Measurements from ENCODE around the gene COL13A1.

The COL13A1 gene

DNA sequence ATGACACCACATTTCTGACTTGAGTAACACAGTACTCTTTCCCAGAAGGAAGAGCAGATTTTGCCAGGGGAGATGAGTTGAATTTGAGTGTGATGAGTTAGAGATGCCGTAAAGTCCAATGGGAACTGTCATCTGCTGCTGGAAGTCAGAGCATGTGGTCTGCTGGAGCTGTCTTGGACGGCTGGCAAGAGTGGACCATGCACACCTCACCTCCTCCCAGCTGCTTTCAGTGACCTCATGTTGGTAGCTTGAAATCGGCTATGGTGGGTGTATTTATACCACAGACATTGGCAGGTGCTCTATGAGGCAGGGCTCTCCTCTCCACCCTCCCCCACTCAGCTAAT lies 82.3 kb downstream of the COL13A1 start:
- no CpG with 5 or more reads among the region's 3 CpGs for WGBS (ENCODE audit: insufficient coverage, insufficient read length)
- H3K27me3 ChIP-seq (ENCODE audit: control insufficient read depth, insufficient read depth, low read length), result no peaks in the 10 kb centered on the region

DNA sequence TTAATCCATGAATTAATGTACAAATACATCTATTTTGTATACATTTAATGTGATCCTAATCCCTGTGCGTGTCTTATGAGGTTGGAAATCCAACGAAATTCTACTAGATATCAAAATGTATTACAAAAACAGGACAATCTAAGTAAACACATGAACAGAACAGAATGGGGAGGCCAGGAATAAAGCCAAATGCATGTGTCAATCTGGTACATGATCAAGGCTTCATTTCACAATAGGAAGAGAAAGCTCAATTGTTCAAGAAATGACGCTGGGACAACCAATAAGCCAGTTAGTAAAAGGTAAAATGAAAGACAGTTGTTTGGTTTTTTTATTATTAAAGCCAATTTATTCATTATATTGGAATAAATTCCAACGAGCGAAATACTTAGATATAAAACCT lies 83.0 kb downstream of the COL13A1 start:
- no peak for DNase-seq (ENCODE audit: low read depth, low spot score)
- WGBS (ENCODE audit: insufficient coverage, insufficient read length), result no CpG with 5 or more reads among the region's 5 CpGs
- Histone ChIP-seq H3K27ac (ENCODE audit: low read length) (no peak overlapping the region), H3K36me3 (ENCODE audit: control insufficient read depth, insufficient read depth, low read length) (no peaks in the 10 kb centered on the region), H3K9me3 (ENCODE audit: control insufficient read depth, insufficient read depth, low read length) (no peaks in the 10 kb centered on the region), H3K4me3 (ENCODE audit: low read length) (no peak overlapping the region), H3K4me1 (ENCODE audit: control insufficient read depth, insufficient read depth, low read length) (peaks cover 8% of the 10 kb centered on the region), H3K27me3 (ENCODE audit: control insufficient read depth, insufficient read depth, low read length) (no peaks in the 10 kb centered on the region)

More for the DNA sequence above, 82.3 kb downstream of the COL13A1 start:
- DNase-seq (ENCODE audit: low read depth, low spot score), result no peak
- H3K4me1 ChIP-seq (ENCODE audit: control insufficient read depth, insufficient read depth, low read length), result peaks cover 8% of the 10 kb centered on the region
- H3K36me3 ChIP-seq (ENCODE audit: control insufficient read depth, insufficient read depth, low read length), result no peaks in the 10 kb centered on the region
- no peak overlapping the region for H3K4me3 ChIP-seq (ENCODE audit: low read length)
- H3K9me3 ChIP-seq (ENCODE audit: control insufficient read depth, insufficient read depth, low read length), result no peaks in the 10 kb centered on the region
- H3K27ac ChIP-seq (ENCODE audit: low read length), result no peak overlapping the region

DNA sequence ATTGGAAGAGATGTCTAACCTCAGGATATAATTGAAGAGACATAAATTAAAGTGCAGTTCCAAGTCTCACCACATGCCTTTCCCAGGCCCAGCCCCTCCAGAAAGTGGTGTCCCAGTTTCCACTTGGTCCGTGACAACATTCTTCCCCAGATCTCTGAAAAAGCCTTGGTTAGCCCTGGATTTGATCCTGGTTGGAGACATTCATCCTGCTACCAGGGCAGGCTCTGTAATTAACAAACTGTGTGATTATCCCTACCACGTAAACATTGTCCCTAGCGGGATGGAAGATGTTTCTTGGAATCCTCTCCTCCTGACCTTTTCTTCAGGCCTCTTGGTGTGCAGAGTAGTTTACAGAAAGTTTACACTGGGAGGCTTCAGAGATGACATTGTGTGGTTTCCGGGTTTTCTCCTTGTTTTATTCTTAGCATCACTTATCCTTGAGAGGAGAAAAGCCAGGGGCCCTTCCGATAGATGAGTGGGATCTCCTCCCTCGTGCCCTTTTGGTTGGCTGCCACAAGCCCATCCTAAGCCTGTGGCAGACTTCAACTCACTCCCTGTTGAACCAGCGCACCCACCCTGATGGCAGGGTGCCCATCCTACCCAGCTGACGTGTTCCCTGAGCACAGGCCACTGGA lies 83.8 kb downstream of the COL13A1 start:
- no peaks in the 10 kb centered on the region for H3K9me3 ChIP-seq (ENCODE audit: control insufficient read depth, insufficient read depth, low read length)
- H3K27me3 ChIP-seq (ENCODE audit: control insufficient read depth, insufficient read depth, low read length), result no peaks in the 10 kb centered on the region
- WGBS (ENCODE audit: insufficient coverage, insufficient read length), result no CpG with 5 or more reads among the region's 8 CpGs
- no peak for DNase-seq (ENCODE audit: low read depth, low spot score)
- H3K36me3 ChIP-seq (ENCODE audit: control insufficient read depth, insufficient read depth, low read length), result no peaks in the 10 kb centered on the region
- no peak overlapping the region for H3K27ac ChIP-seq (ENCODE audit: low read length)
- H3K4me3 ChIP-seq (ENCODE audit: low read length), result no peak overlapping the region
- peaks cover 6% of the 10 kb centered on the region; the same call in 1 of the 2 replicates for H3K4me1 ChIP-seq (ENCODE audit: control insufficient read depth, insufficient read depth, low read length)

DNA sequence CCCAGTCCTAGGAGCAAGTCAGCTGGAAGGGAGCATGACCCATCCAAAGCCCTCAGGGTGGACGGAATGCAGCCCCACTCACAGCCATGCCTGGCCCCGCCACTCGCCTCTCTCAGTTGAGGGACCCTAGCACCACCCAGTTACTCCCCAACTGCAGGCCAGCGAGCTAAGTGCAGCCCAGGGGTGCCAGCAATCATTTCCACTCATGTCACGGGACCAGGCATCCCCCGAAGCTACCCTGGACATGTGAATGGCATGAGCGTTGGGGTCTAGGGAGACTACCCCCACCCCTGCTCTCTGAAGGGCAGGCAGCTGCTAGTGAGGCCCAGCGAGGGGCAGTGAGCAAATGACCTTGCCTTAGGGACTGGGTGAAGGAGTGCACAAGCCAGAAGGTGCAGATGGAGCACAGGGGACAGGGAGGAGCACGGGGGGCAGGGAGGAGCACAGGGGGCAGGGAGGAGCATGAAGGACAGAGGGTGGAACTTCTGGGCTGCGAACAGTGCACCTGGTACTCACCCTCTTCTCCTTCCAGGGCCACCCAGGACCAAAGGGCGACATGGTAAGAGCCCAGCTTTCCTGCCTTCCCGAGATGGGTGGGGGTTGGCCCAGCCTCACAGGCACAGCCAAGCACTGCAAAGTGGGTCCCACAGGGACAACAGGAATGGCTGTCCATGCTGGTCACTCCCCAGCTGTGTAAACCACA lies 87.3 kb downstream of the COL13A1 start:
- no peaks in the 10 kb centered on the region for H3K9me3 ChIP-seq (ENCODE audit: control insufficient read depth, insufficient read depth, low read length)
- H3K36me3 ChIP-seq (ENCODE audit: control insufficient read depth, insufficient read depth, low read length), result no peaks in the 10 kb centered on the region
- WGBS (ENCODE audit: insufficient coverage, insufficient read length), result no CpG with 5 or more reads among the region's 12 CpGs
- H3K27ac ChIP-seq (ENCODE audit: low read length), result no peak overlapping the region
- H3K4me1 ChIP-seq (ENCODE audit: control insufficient read depth, insufficient read depth, low read length), result peaks cover 2% of the 10 kb centered on the region; the same call in 1 of the 2 replicates
- H3K27me3 ChIP-seq (ENCODE audit: control insufficient read depth, insufficient read depth, low read length), result no peaks in the 10 kb centered on the region
- H3K4me3 ChIP-seq (ENCODE audit: low read length), result no peak overlapping the region
- DNase-seq (ENCODE audit: low read depth, low spot score), result no peak

DNA sequence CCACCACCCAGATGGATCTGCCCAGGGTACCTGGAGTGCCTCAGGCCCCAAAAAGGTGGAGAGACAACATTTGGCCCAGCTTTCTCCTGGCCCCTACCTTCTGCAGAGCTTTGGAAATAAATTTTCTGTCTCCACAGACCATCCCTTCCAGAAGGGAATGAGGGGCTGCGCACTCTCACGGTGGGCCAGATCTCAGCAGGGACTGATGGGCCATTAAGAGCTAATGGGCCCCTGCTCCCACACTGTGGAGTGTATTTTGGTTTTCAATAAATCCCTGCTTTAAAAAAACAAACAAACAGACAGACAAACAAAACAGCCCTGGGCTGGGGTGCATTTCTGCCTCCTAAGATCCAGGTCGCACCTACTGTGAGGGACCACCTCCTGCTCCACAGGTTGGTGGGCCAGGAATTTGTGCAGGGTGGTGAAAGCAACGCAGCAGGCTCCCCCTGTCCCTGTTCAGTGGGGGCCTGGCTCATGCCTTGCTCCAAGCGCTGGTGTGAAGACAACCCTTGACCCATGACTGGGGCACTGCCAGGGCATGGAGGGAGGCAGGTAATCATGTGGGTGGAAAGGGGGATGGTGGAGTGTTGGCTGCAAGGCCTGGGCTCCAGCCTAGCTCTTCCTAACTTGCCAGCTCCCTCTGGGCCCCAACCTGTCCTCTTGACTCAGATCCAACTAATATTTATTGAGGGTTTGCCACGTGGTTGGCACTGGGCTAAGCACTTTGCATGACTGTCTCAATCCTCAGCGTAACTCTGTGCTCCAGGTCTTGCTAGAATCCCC lies 88.5 kb downstream of the COL13A1 start:
- Histone ChIP-seq H3K27me3 (ENCODE audit: control insufficient read depth, insufficient read depth, low read length) (no peaks in the 10 kb centered on the region), H3K36me3 (ENCODE audit: control insufficient read depth, insufficient read depth, low read length) (no peaks in the 10 kb centered on the region), H3K4me3 (ENCODE audit: low read length) (no peak overlapping the region), H3K4me1 (ENCODE audit: control insufficient read depth, insufficient read depth, low read length) (no peaks in the 10 kb centered on the region), H3K27ac (ENCODE audit: low read length) (no peak overlapping the region), H3K9me3 (ENCODE audit: control insufficient read depth, insufficient read depth, low read length) (no peaks in the 10 kb centered on the region)
- WGBS (ENCODE audit: insufficient coverage, insufficient read length), result no CpG with 5 or more reads among the region's 7 CpGs
- no peak for DNase-seq (ENCODE audit: low read depth, low spot score)

DNA sequence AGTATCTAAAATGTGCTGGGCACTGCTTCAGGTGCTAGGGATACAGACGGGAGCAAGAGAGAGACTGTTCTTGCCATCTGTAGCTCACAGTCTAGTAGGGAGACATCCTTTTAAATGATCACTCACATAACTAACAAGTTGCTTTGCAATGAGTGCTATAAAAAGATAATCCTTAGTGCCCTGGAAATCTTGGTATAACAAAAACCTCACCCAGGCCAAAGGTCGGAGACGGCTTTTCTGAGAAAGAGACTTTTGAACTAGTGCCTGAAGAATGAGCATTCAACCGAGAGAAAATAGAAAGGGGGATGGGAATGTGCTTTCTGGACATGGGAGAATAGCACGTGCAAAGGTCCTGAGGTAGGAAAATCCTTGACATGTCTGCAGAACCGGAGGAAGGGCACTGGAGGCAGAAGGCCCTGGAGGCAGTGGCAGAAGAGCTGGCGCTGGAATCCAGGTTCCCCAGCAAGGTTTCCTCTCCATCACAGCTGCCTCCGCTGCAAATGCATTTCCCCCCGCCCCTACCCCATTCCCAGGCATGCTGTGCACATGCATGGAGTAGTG lies 89.4 kb downstream of the COL13A1 start:
- Histone ChIP-seq H3K9me3 (ENCODE audit: control insufficient read depth, insufficient read depth, low read length) (no peaks in the 10 kb centered on the region), H3K4me3 (ENCODE audit: low read length) (no peak overlapping the region), H3K4me1 (ENCODE audit: control insufficient read depth, insufficient read depth, low read length) (no peaks in the 10 kb centered on the region), H3K27ac (ENCODE audit: low read length) (no peak overlapping the region), H3K36me3 (ENCODE audit: control insufficient read depth, insufficient read depth, low read length) (no peaks in the 10 kb centered on the region), H3K27me3 (ENCODE audit: control insufficient read depth, insufficient read depth, low read length) (no peaks in the 10 kb centered on the region)
- DNase-seq (ENCODE audit: low read depth, low spot score), result no peak
- WGBS (ENCODE audit: insufficient coverage, insufficient read length), result no CpG with 5 or more reads among the region's 9 CpGs

DNA sequence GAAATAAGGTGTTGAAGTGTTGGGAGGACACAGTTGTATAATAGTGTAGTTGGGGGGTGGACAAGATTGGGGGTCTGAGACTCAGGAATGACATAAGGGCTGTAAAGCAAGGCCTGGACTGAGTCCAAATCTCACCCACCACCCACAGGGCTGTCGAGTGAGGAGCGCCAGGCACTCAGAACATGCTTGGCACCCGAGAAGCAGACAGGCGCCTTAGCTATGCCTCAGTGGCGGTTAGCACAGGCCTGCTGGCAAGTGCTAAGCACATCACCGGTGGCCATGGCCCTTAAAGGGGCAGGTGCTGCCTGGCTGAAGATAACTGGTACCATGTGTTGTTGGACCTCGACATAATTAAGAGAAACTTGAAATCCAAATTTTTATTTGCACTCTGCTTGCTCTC lies 90.7 kb downstream of the COL13A1 start:
- Histone ChIP-seq H3K9me3 (ENCODE audit: control insufficient read depth, insufficient read depth, low read length) (no peaks in the 10 kb centered on the region), H3K4me3 (ENCODE audit: low read length) (no peak overlapping the region), H3K4me1 (ENCODE audit: control insufficient read depth, insufficient read depth, low read length) (0 out of 2 replicates have a peak, but pooled peaks cover 2% of the 10 kb centered on the region), H3K27me3 (ENCODE audit: control insufficient read depth, insufficient read depth, low read length) (no peaks in the 10 kb centered on the region), H3K36me3 (ENCODE audit: control insufficient read depth, insufficient read depth, low read length) (no peaks in the 10 kb centered on the region), H3K27ac (ENCODE audit: low read length) (no peak overlapping the region)
- no CpG with 5 or more reads among the region's 7 CpGs for WGBS (ENCODE audit: insufficient coverage, insufficient read length)
- DNase-seq (ENCODE audit: low read depth, low spot score), result no peak

DNA sequence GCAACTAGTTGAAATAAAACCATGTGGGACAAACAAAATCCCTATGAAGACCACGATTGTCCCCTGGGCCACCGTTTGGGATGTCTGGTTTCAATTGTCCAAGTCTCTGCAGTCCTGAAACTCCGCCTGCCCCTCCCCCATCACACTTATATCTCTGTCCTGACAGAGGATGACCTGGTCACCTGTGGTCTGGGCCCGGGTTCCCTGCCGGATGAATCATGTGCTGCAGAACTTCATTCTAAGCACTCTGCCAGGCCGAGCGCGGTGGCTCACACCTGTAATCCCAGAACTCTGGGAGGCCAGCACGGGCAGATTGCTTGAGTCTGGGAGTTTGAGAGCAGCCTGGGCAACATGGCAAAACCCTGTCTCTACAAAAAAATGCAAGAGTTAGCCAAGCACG lies 91.1 kb downstream of the COL13A1 start:
- no peaks in the 10 kb centered on the region for H3K27me3 ChIP-seq (ENCODE audit: control insufficient read depth, insufficient read depth, low read length)
- no peak for DNase-seq (ENCODE audit: low read depth, low spot score)
- no CpG with 5 or more reads among the region's 10 CpGs for WGBS (ENCODE audit: insufficient coverage, insufficient read length)

DNA sequence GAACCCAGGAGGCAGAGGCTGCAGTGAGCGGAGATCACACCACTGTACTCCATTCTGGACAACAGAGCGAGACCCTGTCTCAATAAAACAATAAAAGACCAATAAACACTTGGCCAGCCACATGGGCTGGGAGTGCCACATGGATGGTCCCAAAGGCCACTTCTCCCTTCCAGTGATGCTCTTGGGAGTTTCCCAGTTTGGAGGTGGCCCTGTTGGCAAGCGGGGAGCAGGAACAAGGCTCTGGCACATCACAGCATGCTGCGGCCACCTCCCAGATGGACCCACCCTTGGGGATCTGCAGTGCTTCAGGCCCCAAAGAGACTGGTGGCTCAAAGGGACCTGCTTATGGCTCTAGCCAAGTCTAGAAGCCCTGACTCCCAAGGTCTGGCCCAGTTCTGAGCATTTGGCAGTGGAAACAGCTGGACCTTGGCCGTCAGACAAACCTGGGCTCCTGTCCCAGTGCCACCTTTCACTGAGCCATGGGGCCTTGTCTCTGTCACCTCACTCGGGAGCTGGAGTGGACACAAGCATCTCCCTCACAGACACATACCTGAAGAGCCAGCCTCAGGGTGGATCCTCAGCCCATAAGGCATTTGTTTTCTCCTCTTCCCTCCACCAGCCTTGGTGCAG lies 91.7 kb downstream of the COL13A1 start:
- no peak overlapping the region for H3K27ac ChIP-seq (ENCODE audit: low read length)
- H3K9me3 ChIP-seq (ENCODE audit: control insufficient read depth, insufficient read depth, low read length), result no peaks in the 10 kb centered on the region
- WGBS (ENCODE audit: insufficient coverage, insufficient read length), result no CpG with 5 or more reads among the region's 6 CpGs

More for the DNA sequence above, 91.1 kb downstream of the COL13A1 start:
- H3K4me3 ChIP-seq (ENCODE audit: low read length), result no peak overlapping the region
- H3K4me1 ChIP-seq (ENCODE audit: control insufficient read depth, insufficient read depth, low read length), result 0 out of 2 replicates have a peak, but pooled peaks cover 2% of the 10 kb centered on the region
- H3K36me3 ChIP-seq (ENCODE audit: control insufficient read depth, insufficient read depth, low read length), result no peaks in the 10 kb centered on the region
- no peak overlapping the region for H3K27ac ChIP-seq (ENCODE audit: low read length)
- H3K9me3 ChIP-seq (ENCODE audit: control insufficient read depth, insufficient read depth, low read length), result no peaks in the 10 kb centered on the region

DNA sequence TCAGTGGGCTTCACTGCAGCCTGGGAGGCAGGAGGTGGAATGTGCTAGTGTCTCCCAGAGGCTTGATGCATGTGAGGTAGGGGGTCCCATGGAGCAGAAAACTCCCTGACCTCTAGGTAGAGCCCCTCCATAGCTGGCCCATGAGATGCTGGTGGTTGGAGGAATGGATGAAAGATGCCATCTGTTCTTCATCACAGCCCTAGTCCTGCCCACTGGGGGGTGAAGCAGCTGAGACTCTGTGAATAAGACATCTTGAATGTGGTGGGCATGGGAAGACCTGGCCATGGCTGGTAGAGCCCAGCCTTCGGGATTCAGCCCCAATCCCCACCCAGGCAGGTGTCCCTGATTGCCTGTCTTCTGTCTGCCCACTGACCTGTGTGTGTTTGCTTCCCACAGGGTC lies 92.5 kb downstream of the COL13A1 start:
- Histone ChIP-seq H3K4me1 (ENCODE audit: control insufficient read depth, insufficient read depth, low read length) (0 out of 2 replicates have a peak, but pooled peaks cover 2% of the 10 kb centered on the region), H3K36me3 (ENCODE audit: control insufficient read depth, insufficient read depth, low read length) (no peaks in the 10 kb centered on the region), H3K27ac (ENCODE audit: low read length) (no peak overlapping the region), H3K4me3 (ENCODE audit: low read length) (no peak overlapping the region), H3K27me3 (ENCODE audit: control insufficient read depth, insufficient read depth, low read length) (no peaks in the 10 kb centered on the region), H3K9me3 (ENCODE audit: control insufficient read depth, insufficient read depth, low read length) (no peaks in the 10 kb centered on the region)
- DNase-seq (ENCODE audit: low read depth, low spot score), result no peak
- no CpG with 5 or more reads among the region's 1 CpG for WGBS (ENCODE audit: insufficient coverage, insufficient read length)

More for the DNA sequence above, 91.7 kb downstream of the COL13A1 start:
- Histone ChIP-seq H3K36me3 (ENCODE audit: control insufficient read depth, insufficient read depth, low read length) (no peaks in the 10 kb centered on the region), H3K27me3 (ENCODE audit: control insufficient read depth, insufficient read depth, low read length) (no peaks in the 10 kb centered on the region), H3K4me3 (ENCODE audit: low read length) (no peak overlapping the region), H3K4me1 (ENCODE audit: control insufficient read depth, insufficient read depth, low read length) (0 out of 2 replicates have a peak, but pooled peaks cover 2% of the 10 kb centered on the region)
- DNase-seq (ENCODE audit: low read depth, low spot score), result no peak

Data from iPS DF 6.9 (cell line).